KMS-11 (cell line): ENCODE results near the gene GNA15.
"Not testable (repeated sequence)": the region's sequence is repeated elsewhere in the genome, so short reads cannot be mapped to it uniquely, and the experiment has no call there.

ENCODE experiments used
- H2AFZ ChIP-seq: fragments of 200-600 bp; sonication (generic); 2 replicates; pipeline ENCODE4 v1.6.1; 2016; ENCODE audit warnings: antibody characterized with exemption, mixed run types, low read depth
- H3K27ac ChIP-seq: fragments of 200-600 bp; sonication (generic); 2 replicates; pipeline ENCODE4 v1.6.1; 2016; ENCODE audit warnings: mild to moderate bottlenecking, mixed run types
- H3K27me3 ChIP-seq: fragments of 200-600 bp; sonication (generic); 2 replicates; pipeline ENCODE4 v1.6.1; 2017; ENCODE audit warnings: mild to moderate bottlenecking, low read depth, mixed run types, moderate library complexity; ENCODE audit not compliant: insufficient read depth
- H3K36me3 ChIP-seq: fragments of 200-600 bp; sonication (generic); 2 replicates; pipeline ENCODE4 v1.6.1; 2017; ENCODE audit warnings: mild to moderate bottlenecking, mixed run types; ENCODE audit not compliant: insufficient read depth
- H3K4me1 ChIP-seq: fragments of 200-600 bp; sonication (generic); 2 replicates; pipeline ENCODE4 v1.6.1; 2016; ENCODE audit warnings: mild to moderate bottlenecking, low read depth, mixed run types; ENCODE audit not compliant: poor library complexity, severe bottlenecking
- H3K4me2 ChIP-seq: fragments of 200-600 bp; sonication (generic); 2 replicates; pipeline ENCODE4 v1.7.0; 2016; ENCODE audit warnings: mild to moderate bottlenecking, mixed run types
- H3K4me3 ChIP-seq: fragments of 200-600 bp; sonication (generic); IDR thresholded peaks from 2 replicates; pipeline ENCODE4 v1.6.1; 2017; ENCODE audit warnings: low read depth, low read length, mixed read lengths; ENCODE audit not compliant: insufficient read depth
- H3K79me2 ChIP-seq: fragments of 200-600 bp; sonication (generic); 2 replicates; pipeline ENCODE4 v1.6.1; 2016; ENCODE audit warnings: low read depth, mixed run types; ENCODE audit not compliant: insufficient read depth
- H3K9ac ChIP-seq: fragments of 200-600 bp; sonication (generic); 2 replicates; pipeline ENCODE4 v1.6.1; 2016; ENCODE audit warnings: mild to moderate bottlenecking, mixed run types
- H4K20me1 ChIP-seq: fragments of 200-600 bp; sonication (generic); 2 replicates; pipeline ENCODE4 v1.6.1; 2016; ENCODE audit warnings: mild to moderate bottlenecking, mixed run types; ENCODE audit not compliant: insufficient read depth
- CTCF ChIP-seq: fragments of 200-600 bp; sonication (generic); conservative IDR thresholded peaks from 2 replicates; pipeline ENCODE4 v1.6.1; 2017; ENCODE audit warnings: low read depth, mild to moderate bottlenecking, antibody characterized with exemption, low read length, moderate library complexity, mixed read lengths

GNA15 gene

GRCh38 chr19:3150739-3151329, 15.0 kb downstream of the GNA15 start:
- Histone ChIP-seq H3K27ac (no peak overlapping the region), H2AFZ (no peak overlapping the region), H3K4me2 (no peak overlapping the region), H3K4me3 (no peak overlapping the region), H3K9ac (no peak overlapping the region), H3K27me3 (peaks cover 16% of the 10 kb centered on the region; the same call in 1 of the 2 replicates), H3K36me3 (no peaks in the 10 kb centered on the region), H3K4me1 (no peaks in the 10 kb centered on the region), H3K79me2 (no peaks in the 10 kb centered on the region), H4K20me1 (no peaks in the 10 kb centered on the region)
- no peak for TF ChIP-seq CTCF

GRCh38 chr19:3151563-3152418, 16.0 kb downstream of the GNA15 start:
- no peak overlapping the region for H3K4me2 ChIP-seq
- H3K9ac ChIP-seq = no peak overlapping the region
- no peak overlapping the region for H3K27ac ChIP-seq
- H3K36me3 ChIP-seq = no peaks in the 10 kb centered on the region
- H2AFZ ChIP-seq = no peak overlapping the region
- no peaks in the 10 kb centered on the region for H3K79me2 ChIP-seq
- H4K20me1 ChIP-seq = no peaks in the 10 kb centered on the region
- H3K4me1 ChIP-seq = no peaks in the 10 kb centered on the region
- no peak for TF ChIP-seq CTCF
- no peak overlapping the region for H3K4me3 ChIP-seq
- H3K27me3 ChIP-seq = peaks cover 13% of the 10 kb centered on the region; the same call in 1 of the 2 replicates

GRCh38 chr19:3152419-3152780, 16.6 kb downstream of the GNA15 start:
- Histone ChIP-seq H3K9ac (no peak overlapping the region), H3K4me3 (no peak overlapping the region), H3K27me3 (peaks cover 15% of the 10 kb centered on the region; the same call in 1 of the 2 replicates), H4K20me1 (no peaks in the 10 kb centered on the region), H3K36me3 (no peaks in the 10 kb centered on the region), H3K4me1 (no peaks in the 10 kb centered on the region), H3K4me2 (no peak overlapping the region), H2AFZ (no peak overlapping the region), H3K27ac (no peak overlapping the region), H3K79me2 (no peaks in the 10 kb centered on the region)
- no peak for TF ChIP-seq CTCF

GRCh38 chr19:3153286-3154230, 17.7 kb downstream of the GNA15 start:
- Histone ChIP-seq H4K20me1 (no peaks in the 10 kb centered on the region), H3K36me3 (no peaks in the 10 kb centered on the region), H3K9ac (no peak overlapping the region), H3K4me1 (no peaks in the 10 kb centered on the region), H3K27me3 (peaks cover 27% of the 10 kb centered on the region), H3K4me2 (no peak overlapping the region), H3K79me2 (no peaks in the 10 kb centered on the region), H3K4me3 (no peak overlapping the region), H2AFZ (no peak overlapping the region), H3K27ac (no peak overlapping the region)
- no peak for TF ChIP-seq CTCF

- H3K4me2 ChIP-seq, H3K27ac ChIP-seq, H3K4me1 ChIP-seq, H3K9ac ChIP-seq, H2AFZ ChIP-seq, H3K4me3 ChIP-seq, H3K79me2 ChIP-seq, H3K36me3 ChIP-seq, H4K20me1 ChIP-seq: not testable (repeated sequence)
- peaks cover 36% of the 10 kb centered on the region for H3K27me3 ChIP-seq
Observed at GRCh38 chr19:3154447-3154846, 18.6 kb downstream of the GNA15 start.
